ENCODE results near the gene RAD18.

- TF ChIP-seq CTCF (IDR thresholded peaks at IDR 0.05) (no peak), POLR2A (IDR thresholded peaks at IDR 0.05) (no peak)
Observed at GRCh38 chr3:8903191-8903590, 60.1 kb downstream of the RAD18 start.
